NB4 (cell line): Measurements from ENCODE around the gene OSBPL8.

Experiments
- TF ChIP-seq, protein P1 (sequence below): IDR thresholded peaks from 2 replicates; pipeline ENCODE4 v1.6.1; 2011; ENCODE audit warnings: low read depth, low read length
- TF ChIP-seq, protein P2 (sequence below): IDR thresholded peaks from one replicate; pipeline ENCODE4 v1.5.1; 2012; ENCODE audit warnings: low read depth, low read length

DNA sequence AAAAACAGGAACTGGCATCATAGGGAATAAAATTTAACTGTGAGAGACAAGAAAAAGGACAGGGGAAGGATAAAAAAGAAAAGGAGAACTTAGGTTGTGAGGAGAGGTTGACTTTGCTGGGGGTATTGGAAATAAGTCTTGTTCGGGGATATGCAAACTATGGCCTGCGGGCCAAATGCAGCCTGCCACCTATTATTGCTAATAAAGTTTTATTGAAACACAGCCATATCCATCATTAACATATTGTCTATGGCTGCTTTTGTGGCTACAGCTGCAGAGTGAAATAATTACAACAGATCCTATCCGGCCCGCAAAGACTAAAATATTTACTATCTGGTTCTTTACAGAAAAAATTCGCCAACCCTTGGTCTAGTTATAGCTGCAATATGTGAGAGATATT, 230.0 kb downstream of the OSBPL8 start:
- TF ChIP-seq, protein P1, sequence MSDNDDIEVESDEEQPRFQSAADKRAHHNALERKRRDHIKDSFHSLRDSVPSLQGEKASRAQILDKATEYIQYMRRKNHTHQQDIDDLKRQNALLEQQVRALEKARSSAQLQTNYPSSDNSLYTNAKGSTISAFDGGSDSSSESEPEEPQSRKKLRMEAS = no peak
- TF ChIP-seq, protein P2, sequence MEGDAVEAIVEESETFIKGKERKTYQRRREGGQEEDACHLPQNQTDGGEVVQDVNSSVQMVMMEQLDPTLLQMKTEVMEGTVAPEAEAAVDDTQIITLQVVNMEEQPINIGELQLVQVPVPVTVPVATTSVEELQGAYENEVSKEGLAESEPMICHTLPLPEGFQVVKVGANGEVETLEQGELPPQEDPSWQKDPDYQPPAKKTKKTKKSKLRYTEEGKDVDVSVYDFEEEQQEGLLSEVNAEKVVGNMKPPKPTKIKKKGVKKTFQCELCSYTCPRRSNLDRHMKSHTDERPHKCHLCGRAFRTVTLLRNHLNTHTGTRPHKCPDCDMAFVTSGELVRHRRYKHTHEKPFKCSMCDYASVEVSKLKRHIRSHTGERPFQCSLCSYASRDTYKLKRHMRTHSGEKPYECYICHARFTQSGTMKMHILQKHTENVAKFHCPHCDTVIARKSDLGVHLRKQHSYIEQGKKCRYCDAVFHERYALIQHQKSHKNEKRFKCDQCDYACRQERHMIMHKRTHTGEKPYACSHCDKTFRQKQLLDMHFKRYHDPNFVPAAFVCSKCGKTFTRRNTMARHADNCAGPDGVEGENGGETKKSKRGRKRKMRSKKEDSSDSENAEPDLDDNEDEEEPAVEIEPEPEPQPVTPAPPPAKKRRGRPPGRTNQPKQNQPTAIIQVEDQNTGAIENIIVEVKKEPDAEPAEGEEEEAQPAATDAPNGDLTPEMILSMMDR = no peak
